Left colon (tissue), 2 donors: Measurements from ENCODE around the gene MAGI1. TPM values are rescaled to one million over a fixed set of nuclear protein-coding genes. Genes with fewer than 3 reads are reported as not detected.
A peak's percentile ranks its signal among the peaks of the same experiment; 100 is the strongest.

Experiments
- ATAC-seq: fragments of 200-7000 bp; cut with Tn5 transposase; one replicate; pipeline ENCODE4 v1.9.1; 2020; ENCODE audit warnings: mild to moderate bottlenecking, moderate library complexity
- DNase-seq, 2 donors: peaks; one replicate each; pipeline ENCODE4 v3.0.0-alpha.2; 2020
- intact Hi-C, 2 donors: fragments of 100-400 bp; cut with DNase I in 1 of 2; cut with micrococcal nuclease in 1 of 2; formaldehyde crosslinking; loops; one replicate each; pipeline versions ENCODE4 v1.11.2 to v1.14.0; 2022; cut with DNase I, micrococcal nuclease
- total RNA-seq, 2 donors: library from RNA; stranded (reverse); fragmentation: NEBNext Ultra II Directional; extraction: Animal tissue kit (Norgen Biotek cat#: 25700); gene quantifications; one replicate each; pipeline ENCODE4 v1.2.1, GENCODE V29; 2021
- donor health status: DM: no; HTN: no; CAD: no.
- donor health status: DM: yes; HTN: yes; CAD: no.

MAGI1 gene
- total RNA-seq, 2 donors from 2014 or later = 45.9 to 49.2 TPM

GRCh38 chr3:65930648-65931047 lies 108.1 kb downstream of the MAGI1 start:
- ATAC-seq (no peak), DNase-seq (no peak)
- intact Hi-C loops = no loop called here

GRCh38 chr3:65928110-65928509 lies 110.6 kb downstream of the MAGI1 start:
- intact Hi-C loops = no loop called here
- ATAC-seq = peak; percentile 83
- no peak for DNase-seq

DNA sequence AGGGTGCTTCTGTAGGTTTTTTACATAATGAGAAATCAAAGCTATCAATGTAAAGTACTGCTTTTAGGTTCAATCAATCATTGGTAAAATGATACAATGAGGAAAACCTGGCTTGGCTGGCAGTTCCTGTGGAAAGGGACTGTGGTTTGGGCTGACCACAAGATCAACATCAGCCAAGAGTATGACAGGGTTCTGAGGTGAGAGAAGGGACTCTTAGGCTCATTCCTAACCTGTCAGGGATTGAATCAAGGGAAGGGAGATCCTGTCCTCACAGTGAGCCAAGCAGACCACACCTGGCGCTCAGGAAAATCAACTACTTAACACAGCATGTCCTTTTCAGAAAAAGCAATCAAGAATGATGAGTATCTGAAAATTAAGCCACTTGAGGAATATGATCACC lies 111.1 kb downstream of the MAGI1 start:
- intact Hi-C loops = no loop called here
- DNase-seq = no peak

DNA sequence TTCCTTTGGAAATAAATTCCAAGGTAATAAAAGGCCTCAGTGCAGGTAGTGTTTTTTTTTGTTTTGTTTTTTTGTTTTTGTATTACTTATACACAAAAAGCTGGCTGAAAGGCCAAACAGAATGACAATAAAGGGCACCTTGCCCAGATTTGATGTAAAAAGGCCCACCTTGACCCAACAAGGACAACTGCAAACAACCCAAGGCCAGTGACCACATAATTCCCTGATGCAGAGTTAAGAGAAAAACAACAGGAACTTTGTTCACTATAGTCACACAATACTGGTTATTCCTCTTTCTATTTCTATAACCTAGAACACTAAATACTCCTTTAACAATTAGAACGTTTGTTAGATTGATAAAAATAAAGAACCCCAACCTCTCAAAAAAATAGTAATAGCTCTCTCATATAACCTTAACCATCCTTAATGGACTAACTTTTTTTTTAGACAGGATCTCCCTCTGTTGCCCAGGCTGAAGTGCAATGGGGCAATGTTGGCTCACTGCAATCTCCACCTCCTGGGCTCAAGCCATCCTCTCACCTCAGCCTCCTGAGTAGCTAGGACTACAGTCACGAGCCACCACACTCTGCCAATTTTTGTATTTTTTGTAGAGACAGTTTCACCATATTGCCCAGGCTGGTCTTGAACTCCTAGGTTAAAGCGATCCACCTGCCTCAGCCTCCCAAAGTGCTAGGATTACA lies 113.3 kb downstream of the MAGI1 start:
- ATAC-seq (no peak), DNase-seq (no peak)
- intact Hi-C loops = no loop called here

More for the DNA sequence above, 111.1 kb downstream of the MAGI1 start:
- ATAC-seq = no peak

DNA sequence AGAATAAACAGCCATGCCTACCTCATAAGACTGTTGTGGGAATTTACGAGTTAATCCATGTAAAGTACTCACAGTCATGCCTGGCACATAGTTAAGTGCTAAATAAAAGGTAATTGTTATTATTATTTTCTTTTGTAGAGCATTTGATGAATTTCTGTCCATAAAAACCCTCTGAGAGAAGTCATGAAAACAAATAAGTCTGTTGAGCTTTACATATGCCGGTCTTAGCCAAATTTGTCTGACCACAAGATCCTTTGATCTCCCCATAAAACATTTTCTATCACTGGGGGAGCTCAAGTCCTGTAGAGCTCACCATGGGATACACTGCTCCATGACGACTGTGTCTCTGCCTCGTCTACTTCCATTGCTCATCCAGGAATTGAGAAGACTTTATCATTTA lies 114.0 kb downstream of the MAGI1 start:
- DNase-seq = no peak
- intact Hi-C loops = no loop called here
- ATAC-seq = no peak

- no peak for ATAC-seq
- intact Hi-C loops = no loop called here
- no peak for DNase-seq
These were observed 116.3 kb downstream of the MAGI1 start for GRCh38 chr3:65922441-65922840.

GRCh38 chr3:65919826-65920225 lies 118.9 kb downstream of the MAGI1 start:
- intact Hi-C loops = no loop called here
- no peak for ATAC-seq
- DNase-seq = no peak

DNA sequence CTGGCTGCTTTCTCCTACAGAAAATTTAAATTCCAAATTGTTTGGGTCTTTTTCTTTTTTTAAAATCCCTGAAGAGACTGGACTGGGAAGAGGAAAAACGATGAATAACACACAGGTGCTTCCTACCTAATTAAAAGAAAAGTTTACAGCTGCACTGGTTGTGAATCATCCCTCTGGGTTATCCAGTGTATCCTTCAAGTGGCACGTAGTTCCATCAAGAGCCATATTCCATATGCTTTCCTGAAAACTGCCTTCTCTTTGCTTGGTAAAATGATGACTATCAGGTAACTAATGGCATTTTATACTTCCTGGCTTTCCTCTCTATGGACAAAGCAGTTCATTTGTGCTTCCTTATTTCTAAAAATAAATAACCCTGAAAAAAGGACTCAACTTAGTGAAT lies 123.2 kb downstream of the MAGI1 start:
- intact Hi-C loops = no loop called here
- no peak for DNase-seq
- peak; percentile 56 for ATAC-seq

DNA sequence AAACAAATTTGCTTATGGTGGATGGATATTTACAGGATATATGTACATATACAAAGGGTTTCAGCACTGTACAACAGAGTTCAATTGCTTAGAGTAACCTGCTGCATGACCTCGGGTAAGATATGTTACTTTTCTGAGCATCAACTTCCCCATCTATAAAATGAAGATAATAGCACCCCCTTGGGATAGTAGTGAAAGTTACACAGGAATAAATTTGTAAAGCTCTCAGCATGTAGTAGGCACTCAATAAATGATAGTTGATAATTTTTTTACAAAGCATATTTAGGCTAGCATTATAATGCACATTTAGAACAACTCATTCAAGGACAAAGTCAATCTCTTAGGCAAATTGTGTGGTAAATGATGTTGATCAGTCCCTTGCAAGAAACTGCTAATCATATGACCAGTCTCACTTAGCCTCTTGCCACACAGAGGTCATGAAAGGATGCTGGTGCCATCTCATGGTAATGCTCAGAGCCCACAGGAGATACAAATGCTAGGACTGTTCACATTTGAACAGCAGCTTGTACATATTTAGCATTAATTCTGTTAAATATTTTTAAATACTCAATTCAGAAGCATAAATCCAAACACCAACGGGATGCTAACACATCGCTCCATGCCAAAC lies 123.9 kb downstream of the MAGI1 start:
- intact Hi-C loops = no loop called here
- DNase-seq (no peak), ATAC-seq (peak; percentile 67)

GRCh38 chr3:65914032-65914739 lies 124.5 kb downstream of the MAGI1 start:
- ATAC-seq (peak; percentile 52), DNase-seq (no peak)
- intact Hi-C loops = no loop called here

DNA sequence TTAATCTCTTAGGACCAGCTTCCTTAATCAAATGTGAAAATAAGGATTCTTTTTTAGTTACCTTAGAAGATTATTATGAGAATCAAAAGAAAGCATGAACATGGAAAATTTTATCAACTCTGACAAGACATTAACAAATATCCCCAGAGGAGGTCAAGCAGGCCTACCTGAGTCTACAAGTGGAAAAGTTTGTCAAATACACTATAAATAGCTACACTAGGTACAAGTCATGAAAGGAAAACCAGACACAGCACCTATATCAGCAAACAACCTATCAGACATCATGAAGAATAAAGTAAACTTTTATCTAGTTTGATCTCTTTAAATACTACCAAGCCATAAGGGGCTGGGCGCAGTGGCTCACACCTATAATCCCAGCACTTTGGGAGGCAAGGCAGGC lies 126.1 kb downstream of the MAGI1 start:
- intact Hi-C loops = no loop called here
- DNase-seq = no peak
- no peak for ATAC-seq

GRCh38 chr3:65908588-65908987 lies 130.1 kb downstream of the MAGI1 start:
- intact Hi-C loops = no loop called here
- DNase-seq (no peak), ATAC-seq (no peak)

- intact Hi-C loops = no loop called here
- no peak for ATAC-seq
These were observed 131.2 kb downstream of the MAGI1 start for GRCh38 chr3:65907232-65908130.

GRCh38 chr3:65905771-65906170 lies 132.9 kb downstream of the MAGI1 start:
- ATAC-seq (no peak), DNase-seq (no peak)
- intact Hi-C loops = no loop called here

More at GRCh38 chr3:65907232-65908130, 131.2 kb downstream of the MAGI1 start:
- no peak for DNase-seq

DNA sequence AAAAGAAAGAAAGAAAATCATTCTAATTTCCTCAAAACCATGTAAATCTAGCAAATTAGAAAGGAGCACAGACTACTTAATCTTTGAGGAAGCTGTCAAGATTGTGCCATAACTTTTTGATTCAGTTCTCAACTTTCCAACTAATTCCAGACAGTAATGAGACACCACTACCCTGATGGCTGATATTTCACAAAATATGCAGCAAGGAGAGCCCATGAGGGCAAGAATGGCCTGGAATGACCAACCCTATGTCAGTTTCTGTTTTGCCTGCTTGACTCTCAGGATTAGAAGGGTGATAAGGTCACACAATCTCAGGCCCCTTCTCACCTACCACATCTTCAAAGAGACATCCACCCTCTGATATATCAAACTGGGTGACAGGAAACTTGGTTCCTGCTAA lies 134.7 kb downstream of the MAGI1 start:
- intact Hi-C loops = no loop called here
- DNase-seq (no peak), ATAC-seq (no peak)

GRCh38 chr3:65902304-65902793 lies 136.4 kb downstream of the MAGI1 start:
- DNase-seq = peak; percentile 63
- ATAC-seq = peak; percentile 98
- intact Hi-C loops = no loop called here

- no peak for ATAC-seq
- DNase-seq = no peak
- intact Hi-C loops = no loop called here
These were observed 137.5 kb downstream of the MAGI1 start for GRCh38 chr3:65901226-65901625.

DNA sequence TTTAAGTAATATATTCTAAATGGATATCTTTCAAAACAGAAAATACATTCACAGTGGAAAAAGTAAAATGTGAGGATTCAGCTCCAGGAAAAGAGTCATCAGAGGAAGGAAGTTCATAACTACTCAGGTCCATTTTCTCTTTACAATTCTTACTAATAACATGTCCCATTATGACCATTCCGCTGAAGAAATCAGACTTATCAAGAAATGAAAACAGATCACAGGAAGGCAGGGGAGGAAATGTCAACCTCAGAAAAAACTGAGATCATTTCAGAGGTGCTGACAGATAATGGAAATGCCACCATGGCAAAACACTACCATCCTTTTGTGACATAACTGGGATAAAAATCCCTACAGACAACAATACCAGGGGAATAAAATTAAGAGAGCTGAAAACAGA lies 139.5 kb downstream of the MAGI1 start:
- no peak for ATAC-seq
- DNase-seq = no peak
- intact Hi-C loops = no loop called here

- DNase-seq (no peak), ATAC-seq (no peak)
- intact Hi-C loops = no loop called here
These were observed 141.0 kb downstream of the MAGI1 start for GRCh38 chr3:65897766-65898165.
